B cell (primary cell): ENCODE results near the gene MAGIX. TPM values are rescaled to one million over a fixed set of nuclear protein-coding genes. Genes with fewer than 3 reads are reported as not detected.
A peak's percentile ranks its signal among the peaks of the same experiment; 100 is the strongest.

Experiments
- ATAC-seq: fragments of 200-7000 bp; cut with Tn5 transposase; one replicate; pipeline ENCODE4 v1.10.0; 2021; ENCODE audit warnings: low read depth, mild to moderate bottlenecking, moderate number of reproducible peaks, moderate library complexity
- CTCF ChIA-PET: fragments of 350-600 bp; sonication (Branson Sonifier 250); formaldehyde crosslinking; loops from one replicate; lab custom pipeline; 2021; ENCODE audit warnings: antibody characterized with exemption, inconsistent platforms; lab: Charles Lee
- POLR2A ChIA-PET: fragments of 350-600 bp; sonication (Branson Sonifier 250); formaldehyde crosslinking; loops from one replicate; lab custom pipeline; 2021; ENCODE audit warnings: antibody characterized with exemption; lab: Charles Lee
- DNase-seq: peaks from one replicate; pipeline ENCODE4 v3.0.0; 2013
- H2AFZ ChIP-seq: 2 replicates; pipeline ENCODE4 v1.6.1; 2012; ENCODE audit warnings: mild to moderate bottlenecking, low read depth, low read length; ENCODE audit not compliant: insufficient read depth, poor library complexity, severe bottlenecking
- H3K27ac ChIP-seq, 2 donors: 1 replicate in 1 of 2; 2 replicates in 1 of 2; pipeline ENCODE4 v1.5.1; 2012 to 2013; ENCODE audit warnings: low read length in 2 of 2, mild to moderate bottlenecking in 2 of 2, moderate library complexity in 1 of 2
- H3K27me3 ChIP-seq, 4 experiments: fragments of 200-600 bp in 1 of 4; sonication (generic) in 1 of 4; replicated peaks in 1 of 4; 1 replicate in 2 of 4; 2 replicates in 2 of 4; pipeline versions ENCODE4 v1.6.1 to v1.7.0; 2013 to 2016; ENCODE audit warnings: low read length in 3 of 4, mild to moderate bottlenecking in 2 of 4, mixed read lengths in 1 of 4, moderate library complexity in 1 of 4; ENCODE audit not compliant: insufficient read depth in 4 of 4, control insufficient read depth in 3 of 4; ENCODE audit errors: control extremely low read depth in 1 of 4
- H3K36me3 ChIP-seq, 2 experiments: replicated peaks in 1 of 2; 1 replicate in 1 of 2; 2 replicates in 1 of 2; pipeline versions ENCODE4 v1.6.1 to v1.7.1; 2013; ENCODE audit warnings: low read length in 1 of 2; ENCODE audit not compliant: insufficient read depth in 2 of 2, control insufficient read depth in 1 of 2; ENCODE audit errors: control extremely low read depth in 1 of 2, extremely low read depth in 1 of 2
- H3K4me1 ChIP-seq, 2 donors: fragments of 200-600 bp in 1 of 2; sonication (generic) in 1 of 2; 1 replicate in 1 of 2; 2 replicates in 1 of 2; pipeline versions ENCODE4 v1.5.1 to v1.6.1; 2013 to 2017; ENCODE audit warnings: low read length in 2 of 2; ENCODE audit not compliant: control insufficient read depth in 2 of 2, insufficient read depth in 2 of 2
- H3K4me2 ChIP-seq: replicated peaks from 2 replicates; pipeline ENCODE3; 2012; ENCODE audit warnings: mild to moderate bottlenecking, low read depth, low read length; ENCODE audit not compliant: poor library complexity, severe bottlenecking
- H3K4me3 ChIP-seq, 5 experiments: fragments of 200-600 bp in 1 of 5; sonication (generic) in 1 of 5; 1 replicate in 3 of 5; 2 replicates in 2 of 5; pipeline versions ENCODE4 v1.5.1 to v1.7.0; 2011 to 2016; ENCODE audit warnings: low read length in 4 of 5, mild to moderate bottlenecking in 4 of 5, low read depth in 2 of 5, control low read depth in 1 of 5, moderate library complexity in 1 of 5; ENCODE audit not compliant: insufficient read depth in 1 of 5; ENCODE audit errors: control extremely low read depth in 1 of 5, extremely low read depth in 1 of 5
- H3K79me2 ChIP-seq: fragments of 200-600 bp; sonication (generic); one replicate; pipeline ENCODE4 v1.6.0; 2016; ENCODE audit warnings: low read length; ENCODE audit not compliant: control insufficient read depth, insufficient read depth
- H3K9ac ChIP-seq: fragments of 200-600 bp; sonication (generic); 2 replicates; pipeline ENCODE4 v1.6.1; 2017; ENCODE audit warnings: mild to moderate bottlenecking, low read length, moderate library complexity
- H3K9me3 ChIP-seq, 3 donors: one replicate each; pipeline versions ENCODE4 v1.6.1 to v1.7.1; 2013; ENCODE audit warnings: low read length in 2 of 3; ENCODE audit not compliant: control insufficient read depth in 2 of 3, insufficient read depth in 1 of 3; ENCODE audit errors: control extremely low read depth in 1 of 3
- H4K20me1 ChIP-seq: 2 replicates; pipeline ENCODE4 v1.6.0; 2012; ENCODE audit warnings: mild to moderate bottlenecking, low read length; ENCODE audit not compliant: insufficient read depth, control insufficient read depth, poor library complexity, severe bottlenecking
- H3K27ac Mint-ChIP-seq: one replicate; pipeline ENCODE4 v1.8.0; 2021; ENCODE audit warnings: mixed read lengths
- H3K27me3 Mint-ChIP-seq: one replicate; pipeline ENCODE4 v1.8.0; 2021; ENCODE audit warnings: mixed read lengths
- H3K4me1 Mint-ChIP-seq: one replicate; pipeline ENCODE4 v1.8.0; 2021; ENCODE audit warnings: mixed read lengths
- H3K4me3 Mint-ChIP-seq: one replicate; pipeline ENCODE4 v1.8.0; 2021; ENCODE audit warnings: mixed read lengths
- H3K9me3 Mint-ChIP-seq: one replicate; pipeline ENCODE4 v1.8.0; 2022; ENCODE audit warnings: mixed read lengths; ENCODE audit not compliant: insufficient read depth
- CTCF ChIP-seq: fragments of 200-600 bp; IDR thresholded peaks from one replicate; pipeline ENCODE4 v1.8.0; 2022; ENCODE audit warnings: antibody characterized with exemption, mild to moderate bottlenecking
- EZH2 ChIP-seq: IDR thresholded peaks from 2 replicates; pipeline ENCODE4 v1.6.1; 2012; ENCODE audit warnings: borderline replicate concordance, low read depth, mild to moderate bottlenecking, moderate library complexity, low read length; ENCODE audit not compliant: insufficient read depth, poor library complexity, severe bottlenecking
- WGBS: methylation state at CpG from one replicate; pipeline ENCODE4 v1.1.5; 2013; ENCODE audit warnings: missing lambda C conversion rate; ENCODE audit not compliant: insufficient coverage; 5-methylcytosine and 5-hydroxymethylcytosine counted together
- intact Hi-C: fragments of 100-400 bp; cut with micrococcal nuclease; formaldehyde crosslinking; loops from one replicate; pipeline ENCODE4 v1.10.0; 2022
- polyA plus RNA-seq: library from polyadenylated mRNA; depleted of rRNA; stranded (reverse); fragments of >200 nt; gene quantifications from 2 replicates; pipeline ENCODE4 v1.2.3, GENCODE V29; 2012
- total RNA-seq, 2 donors: library from RNA; stranded (reverse); fragments of 120-200 nt in 1 of 2; gene quantifications; 1 replicate in 1 of 2; 2 replicates in 1 of 2; pipeline versions ENCODE4 v1.2.3 to v1.2.4, GENCODE V29; 2013 to 2022

Gene MAGIX
- total and polyA plus RNA-seq, 2 donors (not counting 1 experiment from before 2014, with no cell fraction given) = 1.2 to 2.4 TPM

- WGBS = 3% methylated on average over 40 of the region's 61 CpGs
- CTCF ChIA-PET = interaction anchor here (0.6 to 2.2 kb wide), 14 partner anchors 10 to 756 kb away, joined by 3 to 13 read pairs (median 4); partner anchors contain the start of genes CCDC22, CLCN5 and TFE3
- Histone ChIP-seq H3K27me3 (no peaks in the 10 kb centered on the region), H3K9me3 (no peaks in the 10 kb centered on the region), H3K27ac (peak overlapping the region; percentile 71 to 75), H3K4me3 (peak overlapping the region; percentile 43 to 65 (median 50)), H3K4me1 (peaks cover 9 to 45% of the 10 kb centered on the region in 2 donors), H3K4me2 (peak overlapping the region; percentile 87), H3K79me2 (no peaks in the 10 kb centered on the region), H3K36me3 (no peaks in the 10 kb centered on the region), H2AFZ (peak overlapping the region; percentile 56), H4K20me1 (no peaks in the 10 kb centered on the region), H3K9ac (peak overlapping the region; percentile 65)
- Mint-ChIP-seq H3K27ac (peak overlapping the region; percentile 92), H3K4me3 (peak overlapping the region; percentile 89), H3K9me3 (no peaks in the 10 kb centered on the region), H3K27me3 (no peaks in the 10 kb centered on the region), H3K4me1 (peaks cover 31% of the 10 kb centered on the region)
- TF ChIP-seq CTCF (no peak), EZH2 (no peak)
- DNase-seq (peak; percentile 86), ATAC-seq (peak; percentile 61)
- intact Hi-C loops = loop anchor here (1.0 to 5.0 kb wide), 5 partner anchors 25 to 229 kb away; partner anchors contain the start of genes GPKOW, PPP1R3F and TFE3
- POLR2A ChIA-PET = interaction anchor here (1.0 to 2.6 kb wide), 5 partner anchors 10 to 229 kb away, joined by 3 to 12 read pairs (median 3); partner anchors contain the start of genes GPKOW and OTUD5
Measured at GRCh38 chrX:49165901-49166881, 3.6 kb downstream of the MAGIX start.
